Activated CD8-positive, alpha-beta memory T cell treated with anti-CD3 and anti-CD28 coated beads for 1 hour (primary cell): ENCODE measurements around the gene THY1.
"Not testable (repeated sequence)": the region's sequence is repeated elsewhere in the genome, so short reads cannot be mapped to it uniquely, and the experiment has no call there.

Source experiments
- DNase-seq, 2 donors: peaks; one replicate each; pipeline ENCODE4 v3.0.0-alpha.2; 2020; ENCODE audit warnings: low read depth in 1 of 2; ENCODE audit errors: extremely low read depth in 1 of 2

THY1 gene

GRCh38 chr11:119446434-119446833 is 23.5 kb upstream of the THY1 start:
- DNase-seq: no peak

- no peak for DNase-seq
These were observed 22.9 kb upstream of the THY1 start for GRCh38 chr11:119445850-119446249.

GRCh38 chr11:119445379-119445778 is 22.4 kb upstream of the THY1 start:
- no peak for DNase-seq

DNA sequence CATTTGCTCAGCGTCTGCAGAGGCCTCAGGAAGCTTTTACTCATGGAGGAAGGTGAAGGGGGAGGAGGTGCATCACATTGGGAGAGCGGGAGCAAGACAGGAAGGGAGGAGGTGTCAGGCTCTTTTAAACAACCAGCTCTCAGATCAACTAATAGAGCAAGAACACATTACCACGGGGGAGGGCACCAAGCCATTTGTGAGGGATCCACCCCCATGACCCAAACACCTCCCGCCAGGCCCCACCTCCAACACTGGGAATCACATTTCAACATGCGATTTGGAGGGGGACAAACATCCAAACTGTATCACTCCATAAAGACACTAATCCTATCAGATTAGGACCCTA is 18.9 kb upstream of the THY1 start:
- no peak for DNase-seq

DNA sequence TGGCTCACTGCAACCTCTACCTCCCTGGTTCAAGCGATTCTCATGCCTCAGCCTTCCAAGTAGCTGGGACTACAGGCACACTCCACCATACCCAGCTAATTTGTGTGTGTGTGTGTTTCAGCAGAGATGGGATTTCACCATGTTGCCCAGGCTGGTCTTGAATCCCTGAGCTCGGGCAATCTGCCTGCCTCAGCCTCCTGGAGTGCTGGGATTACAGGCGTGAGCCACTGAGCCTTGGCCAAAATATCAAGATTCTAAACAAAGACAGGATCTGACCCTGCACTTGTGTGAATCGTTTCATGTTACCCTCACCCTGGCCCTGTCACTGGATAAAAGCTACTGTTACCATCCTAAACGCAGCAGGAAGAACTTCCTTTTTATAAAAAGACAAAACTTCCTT is 15.6 kb upstream of the THY1 start:
- no peak for DNase-seq

- DNase-seq: not testable (repeated sequence)
These were observed 14.5 kb upstream of the THY1 start for GRCh38 chr11:119437521-119437920.

GRCh38 chr11:119436711-119437110 is 13.7 kb upstream of the THY1 start:
- DNase-seq: no peak

DNA sequence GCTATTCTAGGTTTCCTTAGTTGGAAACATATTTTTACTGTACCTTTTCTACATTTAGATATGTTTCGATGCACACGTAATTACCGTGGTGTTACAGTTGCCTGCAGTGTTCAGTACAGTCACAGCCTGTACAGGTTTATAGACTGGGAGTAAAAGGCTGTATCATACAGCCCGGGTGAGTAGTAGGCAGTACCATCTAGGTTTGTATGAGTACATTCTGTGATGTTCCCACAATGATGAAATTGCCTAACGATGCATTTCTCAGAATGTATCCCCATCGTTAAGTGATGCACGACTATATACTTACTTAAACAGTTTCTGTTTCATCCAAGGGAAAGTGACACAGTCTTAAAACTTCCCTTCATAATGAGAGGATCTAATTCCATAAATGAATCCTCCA is 13.1 kb upstream of the THY1 start:
- no peak for DNase-seq

- DNase-seq: no peak
These were observed 11.8 kb upstream of the THY1 start for GRCh38 chr11:119434591-119435330.

DNA sequence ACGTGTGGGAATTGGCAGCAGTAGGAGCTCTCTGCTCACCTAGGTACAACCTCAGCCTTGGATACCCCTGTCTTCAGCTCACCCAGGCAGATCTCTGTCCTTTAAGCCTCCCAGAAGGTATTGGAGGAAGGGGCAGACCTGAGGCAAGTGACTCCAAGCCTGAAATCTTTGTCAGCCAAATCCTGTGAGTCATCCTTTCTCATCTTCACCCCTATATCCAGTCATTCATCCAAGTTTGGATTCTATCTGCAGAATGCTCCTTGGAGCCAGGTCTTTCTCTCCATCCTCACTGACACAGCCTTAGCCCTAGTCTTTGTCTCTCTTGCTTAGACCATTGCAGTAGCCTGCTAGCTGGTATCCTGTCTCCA is 10.4 kb upstream of the THY1 start:
- DNase-seq: no peak

- DNase-seq: no peak
These were observed 9.7 kb upstream of the THY1 start for GRCh38 chr11:119432484-119433357.

- no peak for DNase-seq
These were observed 8.6 kb upstream of the THY1 start for GRCh38 chr11:119431523-119431922.

DNA sequence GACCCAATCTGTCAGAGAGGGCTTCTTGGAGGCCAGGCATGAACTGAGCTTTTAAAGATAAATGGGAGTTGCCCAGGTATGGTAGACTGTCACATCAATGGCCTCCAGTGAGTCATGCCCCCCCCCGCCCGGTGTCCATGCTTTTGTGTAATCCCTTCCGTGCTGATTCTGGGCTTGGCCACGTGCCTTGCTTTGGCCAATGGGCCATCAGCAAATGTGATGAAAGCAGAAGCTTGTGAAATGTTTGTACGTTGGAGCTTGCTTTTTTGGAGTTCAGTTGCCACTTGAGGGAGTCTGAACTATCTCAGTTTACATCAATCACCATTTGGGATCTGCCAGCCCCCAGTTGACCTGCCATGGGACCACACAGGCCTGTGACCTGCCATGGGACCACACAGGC is 4.3 kb upstream of the THY1 start:
- no peak for DNase-seq

GRCh38 chr11:119426142-119426541 is 3.2 kb upstream of the THY1 start:
- no peak for DNase-seq

- no peak for DNase-seq
These were observed 1.8 kb upstream of the THY1 start for GRCh38 chr11:119424775-119425174.

DNA sequence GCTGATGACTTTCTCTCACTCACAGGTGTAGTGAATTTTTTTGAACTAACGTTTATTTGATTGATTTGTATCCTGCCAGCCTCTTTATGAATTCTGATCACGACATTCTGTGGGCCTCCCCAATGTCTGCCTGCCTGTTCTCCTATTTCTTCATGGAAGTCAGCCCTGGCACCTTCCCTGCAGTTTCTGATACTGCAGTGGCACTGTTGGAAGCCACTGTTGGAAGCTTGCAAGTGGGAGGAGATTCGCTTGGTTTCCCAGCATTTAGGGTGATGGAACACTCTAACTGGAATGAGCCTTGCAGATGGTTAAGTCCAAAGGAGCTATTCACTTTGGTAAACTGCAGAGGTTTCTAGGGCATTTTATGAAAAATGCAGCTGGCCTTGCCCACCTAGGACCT is 1.3 kb upstream of the THY1 start:
- DNase-seq: no peak

- DNase-seq: no peak
These were observed 710 bp upstream of the THY1 start for GRCh38 chr11:119423509-119424254.

DNA sequence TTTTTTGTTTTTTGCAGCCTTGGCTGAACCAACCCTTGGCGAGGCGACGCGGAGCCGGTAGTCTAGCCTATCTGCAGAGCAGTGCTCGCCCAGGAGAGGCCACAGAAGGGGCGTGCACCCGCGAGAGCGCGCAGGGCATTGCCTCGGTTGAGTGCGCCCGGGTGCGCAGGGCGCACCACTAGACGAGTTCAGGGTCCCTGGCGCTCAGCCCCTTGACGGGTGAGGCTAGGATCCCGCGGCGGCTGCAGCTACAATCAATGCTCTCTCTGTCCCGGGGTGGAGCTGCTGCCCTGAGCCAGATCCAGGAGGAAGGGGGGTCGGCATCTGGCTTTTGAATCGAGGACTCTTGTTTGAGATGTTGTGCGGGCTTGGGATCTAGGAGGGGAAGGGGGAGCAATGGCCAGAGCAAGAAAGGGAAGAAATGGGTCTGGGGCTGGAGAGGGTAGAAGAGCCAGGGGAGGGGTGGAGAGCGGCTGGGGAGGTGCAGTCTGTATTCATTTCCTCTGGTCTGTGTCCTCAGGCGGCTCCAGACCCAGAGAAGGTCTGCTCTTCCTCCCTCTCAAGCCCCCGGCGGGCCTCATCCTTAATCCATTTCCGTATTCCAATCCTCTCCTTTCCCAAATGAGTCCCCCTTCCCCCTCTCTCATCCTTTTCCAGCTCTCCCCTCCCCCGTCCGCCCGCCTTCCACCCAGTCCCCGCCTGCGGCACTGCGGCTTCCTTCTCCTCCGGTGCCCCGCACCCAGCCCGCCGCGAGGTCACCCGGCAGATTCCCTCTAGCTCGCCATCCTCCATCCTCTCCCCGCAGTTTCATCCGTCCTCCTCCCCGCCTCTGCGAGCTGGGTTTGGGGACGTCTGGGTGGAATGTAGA is 797 bp downstream of the THY1 start:
- no peak for DNase-seq

DNA sequence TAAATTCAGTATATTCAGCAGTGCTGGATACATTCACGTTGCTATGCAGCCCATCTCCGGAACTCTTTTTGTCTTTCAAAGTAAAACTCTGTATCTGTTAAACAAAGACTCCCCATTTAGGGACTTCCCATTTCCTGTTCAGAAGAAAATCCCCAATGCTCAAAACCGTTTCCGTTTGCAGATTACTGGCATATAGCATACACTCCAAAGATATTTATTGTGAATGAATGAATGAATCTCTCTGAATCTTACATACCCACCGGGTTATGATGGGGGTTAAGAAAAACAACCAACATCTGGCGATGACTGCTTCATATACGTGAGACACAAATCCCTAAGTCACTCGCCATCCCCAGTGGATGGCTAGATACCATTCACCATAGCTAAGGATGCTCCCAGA is 1.6 kb downstream of the THY1 start:
- no peak for DNase-seq

DNA sequence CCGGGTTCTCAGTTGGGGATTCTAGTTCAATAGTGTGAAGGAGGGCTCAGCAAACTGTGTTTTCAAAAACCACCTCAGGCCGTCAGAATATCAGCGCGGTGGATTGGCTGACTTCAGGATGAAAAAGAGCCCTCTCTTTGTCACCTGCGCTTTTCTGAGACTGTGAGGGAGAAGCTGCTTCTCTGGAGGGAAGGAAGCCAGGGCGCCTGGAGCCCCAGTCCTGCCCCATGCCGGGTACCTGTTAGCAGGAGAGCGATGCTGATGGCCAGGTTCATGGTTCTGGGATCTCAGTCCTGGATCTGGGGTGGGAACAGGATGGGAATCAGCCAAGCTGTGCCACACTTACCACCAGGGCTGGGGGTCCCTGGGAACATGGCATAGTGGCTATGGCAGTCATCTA is 2.3 kb downstream of the THY1 start:
- DNase-seq: no peak
